IPS-18c (cell line): ENCODE measurements around the gene PLET1.
"Not testable (repeated sequence)": the region's sequence is repeated elsewhere in the genome, so short reads cannot be mapped to it uniquely, and the experiment has no call there.

Experiments used
- H3K4me3 ChIP-seq: 2 replicates; pipeline ENCODE4 v1.7.0; 2013; ENCODE audit warnings: low read depth, mild to moderate bottlenecking, low read length, moderate library complexity; ENCODE audit not compliant: insufficient read depth
- H3K9me3 ChIP-seq: one replicate; pipeline ENCODE4 v1.6.1; 2013; ENCODE audit warnings: mild to moderate bottlenecking, low read length, moderate library complexity; ENCODE audit not compliant: control insufficient read depth, insufficient read depth

Gene PLET1

DNA sequence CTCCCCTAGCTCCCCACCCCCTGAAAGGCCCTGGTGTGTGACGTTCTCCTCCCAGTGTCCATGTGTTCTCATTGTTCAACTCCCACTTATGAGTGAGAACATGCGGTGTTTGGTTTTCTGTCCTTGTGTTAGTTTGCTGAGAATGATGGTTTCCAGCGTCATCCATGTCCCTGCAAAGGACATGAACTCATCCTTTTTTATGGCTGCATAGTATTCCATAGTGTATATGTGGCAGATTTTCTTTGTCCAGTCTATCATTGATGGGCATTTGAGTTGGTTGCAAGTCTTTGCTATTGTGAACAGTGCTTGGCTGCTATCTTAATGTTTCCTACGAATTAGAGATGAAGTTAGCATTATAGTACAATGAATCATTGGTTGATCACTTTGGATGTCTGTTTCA, 61.6 kb downstream of the PLET1 start:
- not testable (repeated sequence) for H3K9me3 ChIP-seq, H3K4me3 ChIP-seq
